HL-60 (cell line): Measurements from ENCODE around the gene SRPRA.

ENCODE experiments used
- DNase-seq, 2 experiments: peaks; one replicate each; pipeline ENCODE4 v3.0.0-alpha.2; 2010 to 2020; ENCODE audit warnings: low read depth in 1 of 2, low spot score in 1 of 2
- H3K27ac ChIP-seq: fragments of 250-450 bp; sonication (Bioruptor Pico); replicated peaks from 2 replicates; pipeline ENCODE4 v1.5.1; 2020; ENCODE audit warnings: mild to moderate bottlenecking, moderate library complexity
- H3K27me3 ChIP-seq: fragments of 250-450 bp; sonication (Bioruptor Pico); 2 replicates; pipeline ENCODE4 v1.5.1; 2021; ENCODE audit warnings: mild to moderate bottlenecking, moderate library complexity; ENCODE audit not compliant: insufficient read depth, poor library complexity, severe bottlenecking
- H3K4me3 ChIP-seq: replicated peaks from 2 replicates; pipeline ENCODE4 v1.5.1; 2011; ENCODE audit warnings: mild to moderate bottlenecking, control low read depth, low read length; ENCODE audit not compliant: insufficient read depth
- GABPA ChIP-seq: IDR thresholded peaks from 2 replicates; pipeline ENCODE4 v1.6.1; 2012; ENCODE audit warnings: low read depth
- POLR2AphosphoS5 ChIP-seq: IDR thresholded peaks from 2 replicates; pipeline ENCODE4 v1.6.1; 2012; ENCODE audit warnings: low read depth
- SPI1 ChIP-seq: IDR thresholded peaks from 2 replicates; pipeline ENCODE4 v1.6.1; 2012; ENCODE audit warnings: low read depth, mild to moderate bottlenecking, borderline replicate concordance
- TF ChIP-seq, protein P1 (sequence below): IDR thresholded peaks from one replicate; pipeline ENCODE4 v1.5.1; 2011; ENCODE audit warnings: low read length, control low read depth, inconsistent platforms; ENCODE audit not compliant: insufficient read depth
- TF ChIP-seq, protein P2 (sequence below): IDR thresholded peaks from 2 replicates; pipeline ENCODE4 v1.6.1; 2012; ENCODE audit warnings: low read depth; ENCODE audit not compliant: insufficient replicate concordance

The SRPRA gene

DNA sequence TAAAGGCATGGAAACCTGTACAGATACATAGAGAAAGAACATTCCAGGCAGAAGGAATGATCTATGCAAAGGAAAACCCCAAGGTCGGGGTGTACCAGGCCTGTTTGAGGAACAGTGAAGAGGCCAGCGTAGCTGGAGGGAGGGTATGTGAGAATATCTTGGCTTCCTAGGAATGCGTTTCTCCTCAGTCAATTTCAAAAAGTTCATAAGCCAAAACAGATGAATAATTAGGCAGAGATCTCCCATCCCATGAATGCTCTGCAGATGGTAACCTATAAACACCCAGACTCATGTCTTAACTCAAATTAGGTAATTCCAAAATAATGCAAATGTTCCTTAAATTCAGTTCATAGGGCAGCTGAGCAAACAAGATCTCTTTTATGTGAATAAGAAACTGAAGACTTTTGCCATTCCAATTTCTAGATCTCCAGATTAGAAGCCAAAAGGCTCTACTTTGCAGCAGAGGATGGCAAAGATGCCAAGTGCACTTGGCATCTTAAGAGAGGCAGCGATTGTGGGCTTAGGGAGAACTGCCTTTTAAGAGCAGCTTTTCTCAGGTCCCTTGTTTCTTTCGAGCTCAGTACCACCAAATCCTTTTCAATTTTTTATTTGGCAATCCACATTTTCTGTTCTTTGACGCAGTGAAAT is 43.9 kb downstream of the SRPRA start:
- TF ChIP-seq, protein P1, sequence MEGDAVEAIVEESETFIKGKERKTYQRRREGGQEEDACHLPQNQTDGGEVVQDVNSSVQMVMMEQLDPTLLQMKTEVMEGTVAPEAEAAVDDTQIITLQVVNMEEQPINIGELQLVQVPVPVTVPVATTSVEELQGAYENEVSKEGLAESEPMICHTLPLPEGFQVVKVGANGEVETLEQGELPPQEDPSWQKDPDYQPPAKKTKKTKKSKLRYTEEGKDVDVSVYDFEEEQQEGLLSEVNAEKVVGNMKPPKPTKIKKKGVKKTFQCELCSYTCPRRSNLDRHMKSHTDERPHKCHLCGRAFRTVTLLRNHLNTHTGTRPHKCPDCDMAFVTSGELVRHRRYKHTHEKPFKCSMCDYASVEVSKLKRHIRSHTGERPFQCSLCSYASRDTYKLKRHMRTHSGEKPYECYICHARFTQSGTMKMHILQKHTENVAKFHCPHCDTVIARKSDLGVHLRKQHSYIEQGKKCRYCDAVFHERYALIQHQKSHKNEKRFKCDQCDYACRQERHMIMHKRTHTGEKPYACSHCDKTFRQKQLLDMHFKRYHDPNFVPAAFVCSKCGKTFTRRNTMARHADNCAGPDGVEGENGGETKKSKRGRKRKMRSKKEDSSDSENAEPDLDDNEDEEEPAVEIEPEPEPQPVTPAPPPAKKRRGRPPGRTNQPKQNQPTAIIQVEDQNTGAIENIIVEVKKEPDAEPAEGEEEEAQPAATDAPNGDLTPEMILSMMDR, result no peak
- TF ChIP-seq SPI1 (no peak), GABPA (no peak), POLR2AphosphoS5 (no peak)
- TF ChIP-seq, protein P2, sequence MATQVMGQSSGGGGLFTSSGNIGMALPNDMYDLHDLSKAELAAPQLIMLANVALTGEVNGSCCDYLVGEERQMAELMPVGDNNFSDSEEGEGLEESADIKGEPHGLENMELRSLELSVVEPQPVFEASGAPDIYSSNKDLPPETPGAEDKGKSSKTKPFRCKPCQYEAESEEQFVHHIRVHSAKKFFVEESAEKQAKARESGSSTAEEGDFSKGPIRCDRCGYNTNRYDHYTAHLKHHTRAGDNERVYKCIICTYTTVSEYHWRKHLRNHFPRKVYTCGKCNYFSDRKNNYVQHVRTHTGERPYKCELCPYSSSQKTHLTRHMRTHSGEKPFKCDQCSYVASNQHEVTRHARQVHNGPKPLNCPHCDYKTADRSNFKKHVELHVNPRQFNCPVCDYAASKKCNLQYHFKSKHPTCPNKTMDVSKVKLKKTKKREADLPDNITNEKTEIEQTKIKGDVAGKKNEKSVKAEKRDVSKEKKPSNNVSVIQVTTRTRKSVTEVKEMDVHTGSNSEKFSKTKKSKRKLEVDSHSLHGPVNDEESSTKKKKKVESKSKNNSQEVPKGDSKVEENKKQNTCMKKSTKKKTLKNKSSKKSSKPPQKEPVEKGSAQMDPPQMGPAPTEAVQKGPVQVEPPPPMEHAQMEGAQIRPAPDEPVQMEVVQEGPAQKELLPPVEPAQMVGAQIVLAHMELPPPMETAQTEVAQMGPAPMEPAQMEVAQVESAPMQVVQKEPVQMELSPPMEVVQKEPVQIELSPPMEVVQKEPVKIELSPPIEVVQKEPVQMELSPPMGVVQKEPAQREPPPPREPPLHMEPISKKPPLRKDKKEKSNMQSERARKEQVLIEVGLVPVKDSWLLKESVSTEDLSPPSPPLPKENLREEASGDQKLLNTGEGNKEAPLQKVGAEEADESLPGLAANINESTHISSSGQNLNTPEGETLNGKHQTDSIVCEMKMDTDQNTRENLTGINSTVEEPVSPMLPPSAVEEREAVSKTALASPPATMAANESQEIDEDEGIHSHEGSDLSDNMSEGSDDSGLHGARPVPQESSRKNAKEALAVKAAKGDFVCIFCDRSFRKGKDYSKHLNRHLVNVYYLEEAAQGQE, result no peak
- Histone ChIP-seq H3K4me3 (no peak overlapping the region), H3K27ac (peak overlapping the region; percentile 65; the same call in 1 of the 2 replicates), H3K27me3 (no peaks in the 10 kb centered on the region)
- no peak for DNase-seq

DNA sequence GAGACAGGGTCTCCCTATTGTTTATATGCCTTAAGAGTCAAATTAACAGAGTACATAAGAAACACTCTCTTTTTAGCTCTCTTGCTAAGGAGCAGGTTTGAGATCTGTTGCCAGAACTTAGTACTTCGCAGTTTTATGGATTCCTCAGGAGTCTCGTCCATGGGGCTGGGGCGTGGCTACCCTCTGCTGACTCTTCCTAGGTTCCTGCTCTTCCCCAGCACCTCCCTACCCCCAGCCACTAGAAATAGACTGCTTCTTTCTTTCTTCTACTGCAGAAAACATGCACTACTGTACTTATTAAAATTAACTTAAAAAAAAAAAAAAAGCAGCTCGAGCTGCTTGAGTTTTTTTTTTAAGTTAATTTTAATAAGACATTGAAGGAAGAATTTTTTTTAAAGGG is 49.1 kb downstream of the SRPRA start:
- DNase-seq, result no peak
- Histone ChIP-seq H3K4me3 (no peak overlapping the region), H3K27ac (no peak overlapping the region), H3K27me3 (no peaks in the 10 kb centered on the region)
- no peak for TF ChIP-seq GABPA
- TF ChIP-seq, protein P1, result no peak
- TF ChIP-seq, protein P2, result no peak
- no peak for TF ChIP-seq POLR2AphosphoS5
- TF ChIP-seq SPI1, result no peak

DNA sequence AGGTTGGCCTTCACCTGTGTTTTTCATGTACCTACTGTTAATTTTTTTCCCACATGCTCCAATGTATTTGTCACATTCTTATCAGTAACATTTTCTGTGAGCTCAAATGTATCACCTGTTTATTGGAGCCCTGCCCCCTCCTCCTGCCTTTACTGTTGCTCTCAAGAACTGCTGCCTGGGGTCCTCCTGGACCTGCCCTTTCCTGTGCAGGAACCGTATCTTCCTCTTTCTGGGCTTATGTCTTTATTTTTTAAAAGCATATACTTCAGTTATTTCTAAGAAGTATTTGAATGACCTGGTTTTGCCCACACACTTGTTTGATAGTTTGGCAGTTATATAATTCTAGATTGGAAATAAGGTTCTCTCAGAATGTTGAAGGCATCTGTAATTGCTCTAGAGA is 51.2 kb downstream of the SRPRA start:
- DNase-seq, result peak in 1 of 2 experiments; percentile 24
- H3K27ac ChIP-seq, result peak overlapping the region; percentile 25; the same call in 1 of the 2 replicates
- H3K27me3 ChIP-seq, result no peaks in the 10 kb centered on the region
- TF ChIP-seq POLR2AphosphoS5, result no peak
- TF ChIP-seq, protein P1, result no peak
- TF ChIP-seq, protein P2, result no peak
- no peak for TF ChIP-seq SPI1
- no peak for TF ChIP-seq GABPA
- no peak overlapping the region for H3K4me3 ChIP-seq
